HG03025 (cell line): Measurements from ENCODE around the gene HSPBP1.

ENCODE experiments used
- ATAC-seq: cut with Tn5 transposase; IDR thresholded peaks from one replicate; pipeline ENCODE4 v1.9.1; 2021; ENCODE audit warnings: mild to moderate bottlenecking, moderate library complexity; ENCODE audit not compliant: unreplicated experiment, low FRiP score

The HSPBP1 gene

GRCh38 chr19:55257461-55258420 is 22.2 kb downstream of the HSPBP1 start:
- peak; percentile 5 for ATAC-seq

GRCh38 chr19:55256562-55257460 is 23.1 kb downstream of the HSPBP1 start:
- ATAC-seq: no peak

- ATAC-seq: no peak
These were observed 24.1 kb downstream of the HSPBP1 start for GRCh38 chr19:55255618-55256423.

GRCh38 chr19:55254625-55254977 is 25.3 kb downstream of the HSPBP1 start:
- ATAC-seq: no peak

GRCh38 chr19:55253842-55254624 is 25.9 kb downstream of the HSPBP1 start:
- ATAC-seq: no peak

GRCh38 chr19:55252760-55253663 is 26.9 kb downstream of the HSPBP1 start:
- ATAC-seq: no peak

GRCh38 chr19:55251341-55252081 is 28.4 kb downstream of the HSPBP1 start:
- no peak for ATAC-seq

- ATAC-seq: no peak
These were observed 29.5 kb downstream of the HSPBP1 start for GRCh38 chr19:55250262-55251036.

- ATAC-seq: no peak
These were observed 30.1 kb downstream of the HSPBP1 start for GRCh38 chr19:55249841-55250240.

- no peak for ATAC-seq
These were observed 31.2 kb downstream of the HSPBP1 start for GRCh38 chr19:55248704-55249103.

GRCh38 chr19:55248166-55248675 is 31.7 kb downstream of the HSPBP1 start:
- ATAC-seq: no peak

GRCh38 chr19:55247621-55248099 is 32.2 kb downstream of the HSPBP1 start:
- ATAC-seq: no peak

- ATAC-seq: no peak
These were observed 33.2 kb downstream of the HSPBP1 start for GRCh38 chr19:55246462-55247451.

GRCh38 chr19:55245236-55245904 is 34.5 kb downstream of the HSPBP1 start:
- no peak for ATAC-seq

GRCh38 chr19:55244004-55244680 is 35.8 kb downstream of the HSPBP1 start:
- no peak for ATAC-seq
